HS-27A (cell line): ENCODE data around the gene UCN.
"Not testable (repeated sequence)": the region's sequence is repeated elsewhere in the genome, so short reads cannot be mapped to it uniquely, and the experiment has no call there.

Experiments
- DNase-seq: peaks from one replicate; pipeline ENCODE4 v3.0.0-alpha.2; 2012; ENCODE audit warnings: low read depth, missing footprints

Gene UCN

GRCh38 chr2:27314709-27315108 is 6.5 kb upstream of the UCN start:
- DNase-seq, result no peak

DNA sequence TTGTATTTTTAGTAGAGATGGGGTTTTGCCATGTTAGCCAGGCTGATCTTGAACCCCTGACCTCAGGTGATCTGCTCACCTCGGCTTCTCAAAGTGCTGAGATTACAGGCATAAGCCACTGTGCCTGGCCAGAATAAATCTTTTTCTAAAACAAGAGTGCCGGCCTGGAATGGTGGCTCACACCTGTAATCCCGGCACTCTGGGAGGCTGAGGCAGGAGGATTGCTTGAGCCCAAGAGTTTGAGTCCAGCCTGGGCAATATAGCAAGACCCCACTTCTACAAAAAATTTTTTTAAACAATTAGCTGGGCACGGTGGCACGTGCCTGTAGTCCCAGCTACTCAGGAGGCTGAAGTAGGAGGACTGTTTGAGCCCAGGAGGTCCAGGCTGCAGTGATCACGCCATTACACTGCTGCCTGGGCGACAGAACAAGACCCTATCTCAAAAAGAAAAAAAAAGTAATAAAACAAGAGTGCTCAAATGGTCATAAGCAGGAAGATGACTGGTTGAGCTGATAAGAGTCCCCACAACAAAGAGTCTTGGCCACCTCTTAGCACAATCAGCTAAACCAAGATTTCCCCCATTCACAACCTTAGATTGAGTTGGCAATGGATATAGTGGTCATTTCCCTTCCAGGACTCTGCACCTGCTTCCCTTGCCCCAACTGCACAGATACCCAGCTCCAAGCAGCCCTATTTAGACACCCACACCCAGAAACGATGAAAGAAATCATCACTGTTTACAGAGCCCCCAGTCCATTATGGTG is 5.8 kb upstream of the UCN start:
- DNase-seq, result no peak

GRCh38 chr2:27312152-27312551 is 3.9 kb upstream of the UCN start:
- DNase-seq, result no peak

DNA sequence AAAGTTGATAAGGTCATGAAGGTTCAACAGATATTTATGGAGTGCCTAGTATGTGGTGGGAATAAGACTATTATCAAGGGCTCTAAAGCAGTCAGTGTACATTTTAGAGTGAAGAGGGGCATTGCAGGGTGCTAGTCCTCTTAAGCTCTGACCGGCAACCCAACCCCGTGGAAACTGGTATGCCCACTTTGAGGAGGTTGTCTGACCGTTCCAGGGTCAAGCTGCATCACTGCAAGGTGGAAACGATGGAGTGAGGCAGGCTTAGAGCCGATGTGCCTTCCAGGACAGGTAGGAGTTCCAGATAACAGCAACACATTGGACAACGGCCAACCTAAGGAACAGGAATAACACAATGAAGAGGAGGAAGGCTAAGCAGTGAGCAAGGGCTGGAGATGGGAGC is 1.4 kb upstream of the UCN start:
- no peak for DNase-seq

GRCh38 chr2:27307545-27308358 is 493 bp downstream of the UCN start:
- DNase-seq, result no peak

DNA sequence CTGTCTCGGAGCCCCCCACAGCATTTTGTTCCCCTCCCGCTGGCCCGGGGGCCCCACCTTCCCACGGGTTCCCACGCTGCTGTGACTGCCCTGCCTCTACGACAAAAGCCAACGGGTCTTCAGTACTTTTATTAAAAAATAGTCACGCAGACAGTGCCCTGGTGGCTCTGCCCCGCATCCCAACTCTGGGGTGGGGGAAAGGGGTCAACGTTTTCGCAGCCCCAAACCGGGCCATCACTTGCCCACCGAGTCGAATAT is 1.0 kb downstream of the UCN start:
- no peak for DNase-seq

DNA sequence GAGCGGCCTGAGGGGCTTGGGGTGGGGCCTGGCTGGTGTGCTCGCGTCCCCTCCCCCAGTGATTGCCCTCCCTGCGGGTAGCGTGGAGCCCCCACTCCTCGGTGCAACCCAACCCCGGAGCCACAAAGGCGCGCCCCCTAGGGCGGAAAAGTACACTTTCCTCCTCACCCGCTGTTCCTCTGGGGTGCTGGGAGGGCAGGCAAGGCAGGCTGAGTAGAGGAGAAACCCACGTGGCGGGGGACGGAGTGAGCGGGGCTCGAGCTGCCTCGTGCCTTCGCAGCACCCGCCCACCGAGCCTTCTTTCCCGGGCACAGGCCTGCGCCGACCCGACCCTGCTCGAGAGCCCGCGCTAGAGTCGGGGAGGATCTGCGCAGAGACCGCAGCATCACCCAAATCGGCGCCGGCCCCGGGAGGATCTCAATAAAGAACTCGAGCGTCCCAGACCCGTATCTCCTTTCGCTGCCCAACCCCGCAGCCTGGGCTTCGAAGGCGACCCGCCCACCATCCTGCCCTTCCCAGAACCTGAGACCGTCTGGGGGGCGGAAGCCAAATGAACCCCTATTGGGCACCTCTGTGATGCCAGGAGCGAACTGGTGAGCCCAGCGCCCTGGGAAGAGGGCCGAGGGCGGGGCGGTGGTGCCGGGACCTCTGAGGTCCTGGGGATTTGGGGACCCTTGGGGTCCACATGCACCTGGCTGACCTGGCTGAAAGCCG is 1.5 kb downstream of the UCN start:
- no peak for DNase-seq

DNA sequence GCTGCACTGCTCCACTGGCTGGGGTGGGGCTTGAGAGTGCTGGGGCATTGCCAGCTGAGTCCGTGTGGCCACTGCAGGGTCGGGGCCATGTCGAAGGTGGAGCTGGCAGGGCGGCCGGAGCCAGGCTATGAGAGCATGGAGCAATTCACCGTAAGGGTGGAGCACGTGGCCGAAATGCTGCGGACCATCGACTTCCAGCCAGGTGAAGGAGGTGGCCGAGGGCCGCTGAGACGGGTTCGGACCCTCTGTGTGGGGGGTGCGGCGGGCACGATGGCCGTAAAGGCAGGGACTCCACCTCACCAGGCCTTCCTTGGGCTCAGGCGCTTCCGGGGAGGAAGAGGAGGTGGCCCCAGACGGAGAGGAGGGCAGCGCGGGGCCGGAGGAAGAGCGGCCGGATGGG is 2.1 kb downstream of the UCN start:
- no peak for DNase-seq

GRCh38 chr2:27305516-27305915 is 2.7 kb downstream of the UCN start:
- DNase-seq, result no peak

- no peak for DNase-seq
Observed at GRCh38 chr2:27304488-27305240, 3.6 kb downstream of the UCN start.

- no peak for DNase-seq
Observed at GRCh38 chr2:27303093-27304025, 4.9 kb downstream of the UCN start.

- DNase-seq, result not testable (repeated sequence)
Observed at GRCh38 chr2:27300606-27301005, 7.6 kb downstream of the UCN start.

DNA sequence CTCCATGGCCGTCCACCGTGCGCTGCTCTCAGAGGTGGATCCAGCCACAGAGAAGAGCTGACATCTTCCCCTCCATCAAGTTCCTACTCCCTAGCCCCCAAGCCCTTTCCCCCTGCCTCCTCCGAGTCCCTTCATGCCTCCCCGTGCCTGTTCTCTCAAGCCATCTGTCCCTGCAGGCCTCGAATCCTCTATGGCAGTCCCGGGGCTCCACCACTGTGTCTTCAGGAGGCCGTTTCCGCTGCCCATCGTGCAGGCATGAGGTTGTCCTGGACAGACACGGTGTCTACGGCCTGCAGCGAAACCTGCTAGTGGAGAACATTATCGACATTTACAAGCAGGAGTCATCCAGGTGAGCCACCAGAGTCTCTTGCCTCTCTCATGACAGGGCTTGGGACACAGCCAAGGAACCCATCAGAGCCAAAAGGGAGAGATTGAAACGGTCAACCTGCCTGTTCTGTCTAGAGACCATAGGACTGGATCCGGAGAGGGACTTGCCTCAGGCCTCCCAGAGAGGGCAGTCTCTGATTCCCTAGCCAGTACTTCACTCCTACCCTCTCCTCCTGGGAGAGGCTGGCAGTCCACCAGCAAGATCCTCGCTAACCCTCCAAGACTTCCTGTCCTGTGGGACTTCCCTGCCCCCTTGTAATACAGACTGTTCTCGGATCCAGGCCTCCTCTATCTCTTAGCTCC is 9.7 kb downstream of the UCN start:
- DNase-seq, result no peak

- no peak for DNase-seq
Observed at GRCh38 chr2:27297195-27297594, 11.1 kb downstream of the UCN start.

GRCh38 chr2:27296481-27296880 is 11.8 kb downstream of the UCN start:
- DNase-seq, result no peak

DNA sequence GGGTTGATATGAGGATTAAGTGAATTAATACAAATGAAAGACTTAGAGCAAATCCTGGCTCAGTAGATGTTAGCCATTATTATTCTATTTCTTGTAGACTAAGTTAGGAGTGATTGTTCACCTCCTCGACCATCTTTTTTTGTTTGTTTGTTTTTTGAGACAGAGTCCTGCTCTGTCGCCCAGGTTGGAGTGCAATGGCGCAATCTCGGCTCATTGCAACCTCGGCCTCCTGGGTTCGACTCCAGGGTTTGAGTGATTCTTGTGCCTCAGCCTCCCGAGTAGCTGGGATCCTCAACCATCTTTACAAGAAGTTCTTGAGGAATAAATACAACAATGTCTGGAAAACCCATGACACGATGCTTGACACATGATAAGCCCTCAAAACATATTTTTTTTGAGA is 13.3 kb downstream of the UCN start:
- DNase-seq, result no peak

GRCh38 chr2:27291865-27292264 is 16.4 kb downstream of the UCN start:
- DNase-seq, result no peak

- no peak for DNase-seq
Observed at GRCh38 chr2:27290549-27290948, 17.7 kb downstream of the UCN start.

DNA sequence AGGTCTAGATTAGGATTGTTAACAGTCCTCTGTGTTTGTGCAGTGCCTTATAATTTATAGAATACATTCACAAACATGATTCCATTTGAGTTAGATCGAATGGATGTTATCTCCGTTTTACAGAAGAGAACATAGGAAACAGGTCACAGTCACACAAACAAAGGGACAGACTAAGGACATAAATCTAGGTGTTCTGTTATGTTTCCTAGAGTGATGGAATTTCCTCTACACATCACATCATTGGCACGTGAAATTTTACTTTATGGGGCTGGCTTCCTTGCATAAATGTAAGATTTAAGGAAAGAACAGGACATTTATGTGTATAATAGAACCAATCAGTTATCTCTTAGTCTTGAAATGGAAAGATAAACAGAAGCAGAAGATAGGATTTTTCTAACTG is 19.6 kb downstream of the UCN start:
- no peak for DNase-seq

- DNase-seq, result no peak
Observed at GRCh38 chr2:27285481-27285880, 22.8 kb downstream of the UCN start.

- no peak for DNase-seq
Observed at GRCh38 chr2:27284996-27285395, 23.2 kb downstream of the UCN start.
